Heart left ventricle (tissue), 13 donors: ENCODE data around the gene PACSIN3.
A peak's percentile ranks its signal among the peaks of the same experiment; 100 is the strongest.

Experiments
- CTCF ChIP-seq, 12 donors: fragments of 200-600 bp; sonication (generic) in 4 of 12; IDR thresholded peaks; one replicate each; pipeline versions ENCODE4 v1.5.0 to v1.8.0; 2018 to 2022; ENCODE audit warnings: antibody characterized with exemption in 12 of 12, mild to moderate bottlenecking in 5 of 12
- POLR2A ChIP-seq, 2 donors: fragments of 450-650 bp; IDR thresholded peaks; one replicate each; pipeline ENCODE4 v1.6.1; 2017; ENCODE audit warnings: antibody characterized with exemption in 2 of 2, mild to moderate bottlenecking in 2 of 2, moderate library complexity in 2 of 2
- donor health status: ischemic (EF 13 %, LVEDD 7.1; RV severe dilation, severe dysfunction).
- donor health status: DM: no; HTN: yes; CAD: no.
- donor health status: DM: no; HTN: no; CAD: no.
- donor health status: ischemic (EF 25% LVEDD 6.9; RV normal size, moderate dysfunction).
- donor health status: ischemic (EF 25% LVEDD 5.7; RV mildly dilated, moderate dysfunction).
- donor health status: ischemic (EF 35%, LVEDD 5.7; RV mildly dilated, moderate dysfunction).
- donor health status: nonischemic (EF 11% LVEDD 7.7; RV severe dilation, severe dysfunction).
- donor health status: DM: yes; HTN: yes; CAD: no.
- donor health status: PGD.
- donor health status: ischemic (EF 29% LVEDD 5.4; RV normal size, mild dysfunction).
- donor health status: nonischemic (EF 23%, LVEDD 6.1; RV moderate dilation, normal function).

GRCh38 chr11:47176328-47177228 is 9.7 kb downstream of the PACSIN3 start, which contains the start of gene ARFGAP2:
- no peak for TF ChIP-seq CTCF (IDR thresholded peaks at IDR 0.05)
- peak in 1 of 2 donors; percentile 69 for TF ChIP-seq POLR2A (IDR thresholded peaks at IDR 0.05)
